HL-60 (cell line): ENCODE results near the gene APPBP2.

Experiments used
- CTCF ChIP-seq: IDR thresholded peaks from one replicate; pipeline ENCODE4 v1.5.1; 2011; ENCODE audit warnings: low read length, control low read depth, inconsistent platforms; ENCODE audit not compliant: insufficient read depth
- POLR2AphosphoS5 ChIP-seq: IDR thresholded peaks from 2 replicates; pipeline ENCODE4 v1.6.1; 2012; ENCODE audit warnings: low read depth
- REST ChIP-seq: IDR thresholded peaks from 2 replicates; pipeline ENCODE4 v1.6.1; 2012; ENCODE audit warnings: low read depth; ENCODE audit not compliant: insufficient replicate concordance
- SPI1 ChIP-seq: IDR thresholded peaks from 2 replicates; pipeline ENCODE4 v1.6.1; 2012; ENCODE audit warnings: low read depth, mild to moderate bottlenecking, borderline replicate concordance

- TF ChIP-seq CTCF (no peak), POLR2AphosphoS5 (no peak), SPI1 (no peak), REST (no peak)
Observed at GRCh38 chr17:60472449-60472848, 53.6 kb downstream of the APPBP2 start.
